Endometrium (tissue), 2 donors: Measurements from ENCODE around the gene TSSC4.

ENCODE experiments used
- FAIRE-seq: peaks from 2 replicates; lab custom pipeline; 2012; peaks lifted over from hg19 to GRCh38; lab: Jason Lieb, UNC
- donor health status: control.
- donor health status: control.

The TSSC4 gene

DNA sequence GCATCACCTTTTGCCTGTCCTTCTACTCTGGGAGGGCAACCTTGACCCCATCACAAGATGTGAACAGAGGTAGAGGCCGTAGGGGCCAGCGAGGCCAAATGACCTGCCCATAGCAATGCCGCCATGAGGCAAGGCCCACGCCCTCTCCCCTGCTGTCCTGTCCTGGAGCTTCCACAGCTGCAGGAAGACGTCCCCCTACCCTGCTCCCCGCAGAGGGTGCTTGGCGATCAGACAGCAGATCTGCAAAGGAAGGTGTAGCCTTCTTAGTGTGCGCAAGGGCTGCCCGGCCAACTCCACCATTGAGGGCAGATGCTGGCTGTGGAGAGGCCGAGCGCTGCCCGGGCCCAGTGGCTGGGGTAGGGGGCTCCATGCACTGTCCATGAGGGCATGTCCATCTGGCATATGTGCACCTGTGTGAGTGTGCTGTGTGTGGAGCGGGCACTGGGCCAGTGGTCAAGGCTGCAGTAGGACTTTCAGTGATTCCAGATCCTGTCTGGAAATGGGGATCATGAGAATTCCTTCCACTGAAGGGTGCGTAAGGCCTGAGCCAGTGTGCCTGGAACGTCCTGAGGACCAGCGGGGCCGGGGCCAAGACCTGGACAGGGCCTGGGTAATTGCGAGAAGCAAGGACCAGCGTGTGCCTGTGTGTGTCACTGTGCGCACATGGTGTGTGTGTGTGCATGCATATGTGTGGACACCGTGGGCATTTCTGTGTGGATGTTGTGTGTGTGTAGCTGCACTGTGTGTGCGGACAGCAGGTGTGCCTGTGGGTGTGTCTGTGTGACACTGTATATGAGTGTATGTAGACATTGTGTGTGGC is 32.8 kb downstream of the TSSC4 start:
- no peak for FAIRE-seq

DNA sequence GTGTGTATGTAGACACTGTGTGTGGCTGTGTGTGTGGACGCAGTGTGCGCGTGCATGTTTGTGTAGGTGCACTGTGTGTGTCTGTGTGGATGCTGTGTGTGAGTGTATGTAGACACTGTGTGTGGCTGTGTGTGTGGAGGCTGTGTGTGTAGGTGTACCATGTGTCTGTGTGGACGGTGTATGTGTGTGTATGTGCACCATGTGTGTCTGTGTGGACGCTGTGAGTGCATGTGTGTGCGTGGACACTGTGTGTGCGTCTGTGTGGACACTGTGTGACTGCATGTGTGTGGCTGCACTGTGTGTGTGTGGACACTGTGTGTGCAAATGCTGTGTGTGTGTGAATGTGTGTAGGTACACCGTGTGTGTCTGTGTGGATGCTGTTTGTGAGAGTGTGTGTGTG is 33.5 kb downstream of the TSSC4 start:
- FAIRE-seq, result no peak

DNA sequence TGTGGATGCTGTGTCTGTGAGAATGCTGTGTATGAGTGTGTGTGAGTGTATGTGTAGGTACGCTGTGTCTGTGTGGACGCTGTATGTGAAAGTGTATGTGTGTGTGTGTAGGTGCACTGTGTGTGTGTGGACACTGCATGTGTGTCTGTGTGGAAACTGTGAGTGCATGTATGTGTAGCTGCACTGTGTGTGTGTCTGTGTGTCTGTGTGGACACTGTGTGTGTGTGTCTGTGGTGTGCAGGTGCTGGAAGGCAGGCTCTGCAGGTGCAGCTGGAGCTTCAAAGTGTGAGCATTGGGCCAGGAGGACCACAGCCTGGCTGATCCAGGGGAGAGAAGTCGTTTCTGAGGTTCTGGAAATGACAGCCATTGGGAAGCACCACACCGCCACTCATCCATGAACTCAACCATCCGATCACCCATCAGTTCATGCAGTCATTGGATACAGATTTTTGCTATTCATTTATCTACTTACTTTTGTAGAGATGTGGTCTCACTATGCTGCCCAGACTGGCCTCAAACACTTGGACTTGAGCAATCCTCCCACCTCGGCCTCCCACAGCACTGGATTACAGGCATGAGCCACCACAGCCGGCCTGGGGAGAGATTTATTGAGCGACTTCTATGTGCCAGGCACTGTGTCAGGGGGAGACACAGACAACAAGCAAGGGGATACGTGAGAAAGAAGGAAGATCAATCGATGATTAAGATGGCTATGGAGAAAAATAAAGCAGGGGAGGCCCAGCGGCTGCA is 34.1 kb downstream of the TSSC4 start:
- FAIRE-seq, result no peak

DNA sequence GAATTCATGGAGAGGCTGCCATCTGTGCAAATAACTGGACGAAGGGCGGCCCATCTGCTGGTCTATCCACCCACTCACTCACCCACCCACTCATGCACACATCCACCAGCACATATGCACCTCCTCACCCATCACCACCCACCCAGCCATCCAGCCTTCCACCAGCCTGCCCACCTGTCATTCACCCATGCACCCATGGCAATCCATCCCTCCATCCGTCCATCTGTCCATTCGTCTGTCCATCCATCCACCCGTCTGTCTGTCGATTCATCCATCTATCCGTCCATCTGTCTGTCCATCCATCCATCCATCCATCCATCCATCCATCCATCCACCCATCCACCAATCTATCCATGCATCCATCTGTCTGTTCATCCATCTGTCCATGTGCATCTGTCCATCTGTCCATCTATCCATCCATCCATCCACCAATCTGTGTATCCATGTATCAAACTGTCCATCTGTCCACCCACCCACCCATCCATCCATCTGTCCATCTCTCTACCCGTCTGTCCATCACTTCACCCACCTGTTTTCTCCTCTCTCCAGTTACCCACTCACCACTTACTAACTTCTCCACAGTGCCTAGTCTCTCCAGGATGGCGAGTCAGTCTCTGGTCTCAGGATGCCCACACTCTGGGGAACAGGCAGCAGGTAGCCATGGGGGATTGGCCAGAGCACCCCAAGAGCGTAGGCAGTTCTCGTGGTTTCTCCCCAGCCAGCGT is 34.9 kb downstream of the TSSC4 start:
- no peak for FAIRE-seq

DNA sequence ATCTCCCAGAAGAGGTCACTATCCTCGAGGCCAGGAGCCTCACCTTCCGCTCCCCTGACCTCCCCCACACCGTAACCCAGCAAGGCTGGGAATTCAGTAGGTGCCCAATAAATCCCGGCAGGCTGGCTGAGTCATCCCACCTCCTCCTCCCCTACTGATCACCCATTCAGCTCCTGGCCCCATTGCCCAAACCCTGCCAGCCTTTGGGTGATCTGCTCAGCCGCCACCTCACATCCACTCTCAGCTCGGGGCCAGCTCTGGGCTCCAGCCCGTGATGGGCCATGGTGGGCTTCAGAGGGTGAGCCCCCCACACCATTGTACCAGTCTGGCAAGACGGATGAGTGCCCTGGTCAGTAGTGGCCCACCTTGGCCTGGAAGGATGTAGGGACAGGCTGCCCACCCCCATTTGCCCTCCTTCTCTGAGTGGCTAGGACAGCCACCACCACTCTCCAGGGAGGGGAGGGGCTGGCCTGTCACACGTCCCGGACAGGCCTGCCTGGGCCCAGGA is 35.5 kb downstream of the TSSC4 start:
- no peak for FAIRE-seq

DNA sequence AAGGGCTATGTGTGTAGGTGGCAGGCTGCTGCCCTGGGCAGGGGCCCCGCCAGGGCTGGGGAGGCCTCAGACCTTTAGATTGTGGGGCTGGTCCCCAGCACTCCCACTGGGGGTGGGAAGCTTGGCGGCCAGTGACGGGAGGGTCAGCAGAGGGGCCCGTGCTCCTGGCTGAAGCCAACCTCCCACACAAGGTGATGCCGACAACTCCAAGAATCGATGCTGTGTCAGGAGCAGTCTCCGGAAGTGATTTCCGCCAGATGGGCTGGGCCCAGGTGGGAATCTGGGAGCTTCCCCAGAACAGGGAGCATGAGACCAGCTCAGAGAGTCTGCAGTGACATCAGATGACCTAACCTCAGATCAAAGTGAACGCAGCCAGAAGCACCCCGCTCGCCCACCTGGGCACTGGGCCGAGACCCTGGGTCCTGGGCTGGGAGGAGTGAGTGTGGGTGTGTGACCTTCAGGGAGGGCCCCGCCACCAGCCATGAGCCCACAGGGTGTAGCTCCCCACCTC is 36.0 kb downstream of the TSSC4 start:
- no peak for FAIRE-seq

DNA sequence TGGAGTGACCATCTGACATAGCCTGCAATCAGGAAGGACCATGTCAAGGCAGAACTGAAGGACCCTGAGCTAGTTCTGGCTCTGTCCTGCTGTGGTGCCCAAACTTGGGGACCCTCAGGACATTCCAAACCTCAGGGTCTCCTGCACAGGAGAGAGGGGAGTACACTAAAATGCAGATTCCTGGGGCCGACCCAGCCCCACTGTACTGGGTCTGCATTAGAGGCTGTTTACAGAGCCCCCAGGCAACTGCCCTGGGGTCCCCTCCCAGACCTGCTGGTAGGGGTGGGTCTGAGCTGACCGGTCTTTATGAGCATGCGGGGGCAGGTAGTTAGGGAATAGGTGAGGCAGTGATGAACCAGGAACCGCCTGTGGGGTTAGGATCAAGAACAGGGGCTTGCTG is 37.0 kb downstream of the TSSC4 start:
- FAIRE-seq, result no peak

DNA sequence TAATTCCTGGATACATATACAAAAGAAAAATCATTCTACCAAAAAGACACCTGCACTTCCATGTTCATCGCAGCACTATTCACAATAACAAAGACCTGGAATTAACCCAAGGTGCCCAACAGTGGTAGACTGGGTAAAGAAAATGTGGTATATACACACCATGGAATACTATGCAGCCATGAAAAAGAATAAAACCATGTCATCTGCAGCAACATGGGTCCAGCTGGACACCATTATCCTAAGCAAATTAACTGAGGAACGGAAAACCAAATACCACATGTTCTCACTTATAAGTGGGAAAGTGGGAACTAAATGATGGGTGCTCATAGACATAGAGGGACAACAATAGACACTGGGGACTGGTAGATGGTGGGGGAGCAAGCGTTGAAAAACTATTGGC is 39.3 kb downstream of the TSSC4 start:
- FAIRE-seq, result no peak

DNA sequence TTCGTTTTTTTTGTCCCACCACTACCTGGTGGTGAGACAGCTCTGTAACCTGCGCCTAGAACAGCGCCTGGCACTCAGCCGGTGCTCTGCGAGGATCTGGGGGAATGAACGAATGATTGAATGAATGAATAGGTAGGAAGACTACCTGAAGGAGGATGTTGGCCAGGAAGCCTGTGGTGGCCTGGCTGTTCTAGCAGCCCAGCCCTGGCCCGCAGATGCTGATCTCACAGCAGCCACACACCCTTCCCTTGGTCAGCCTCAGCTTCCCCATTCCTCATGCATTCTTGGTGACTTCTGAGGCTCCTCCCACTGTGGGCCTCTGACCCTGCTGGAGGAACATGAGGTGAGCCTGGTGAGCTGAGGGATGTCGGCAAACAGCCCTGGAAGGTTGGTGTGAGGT is 40.1 kb downstream of the TSSC4 start:
- FAIRE-seq, result no peak

DNA sequence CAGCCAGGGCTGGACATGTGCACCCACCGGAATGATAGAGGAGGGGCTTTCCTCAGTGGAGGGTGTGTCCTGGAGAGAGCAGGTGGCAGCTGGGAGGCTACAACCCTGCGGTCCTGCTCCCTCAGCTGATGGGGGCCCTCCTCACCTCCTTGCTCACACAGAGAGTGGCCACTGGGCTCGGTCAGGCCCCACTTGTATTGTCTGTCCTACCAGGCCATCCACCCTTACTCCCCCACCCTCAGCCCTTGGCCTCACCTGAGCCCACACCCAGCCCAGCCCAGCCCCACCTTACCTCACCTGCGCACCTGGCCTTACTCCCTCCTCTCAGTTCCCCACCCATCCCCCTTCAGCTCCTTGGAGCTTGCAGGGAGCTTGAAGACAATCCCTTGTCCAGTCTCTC is 40.6 kb downstream of the TSSC4 start:
- no peak for FAIRE-seq

DNA sequence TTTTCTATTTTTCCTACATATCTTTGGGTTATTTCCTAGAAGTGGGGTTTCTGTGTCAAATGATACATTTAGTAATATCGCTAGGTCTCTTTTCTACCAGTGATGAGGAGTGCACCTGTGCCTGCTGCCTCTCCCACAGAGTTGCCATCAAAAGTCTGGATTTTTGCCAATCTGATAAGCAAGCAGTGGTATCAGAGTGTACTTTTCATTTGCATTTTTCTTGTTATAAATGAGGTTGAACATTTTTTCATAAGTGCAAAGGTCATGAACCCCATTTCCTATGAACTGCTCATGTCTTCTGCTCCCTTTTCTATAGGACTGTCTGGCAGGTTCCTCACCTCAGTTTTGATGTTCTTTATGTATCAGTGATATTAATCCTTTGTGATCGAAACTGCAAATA is 42.0 kb downstream of the TSSC4 start:
- FAIRE-seq, result no peak

DNA sequence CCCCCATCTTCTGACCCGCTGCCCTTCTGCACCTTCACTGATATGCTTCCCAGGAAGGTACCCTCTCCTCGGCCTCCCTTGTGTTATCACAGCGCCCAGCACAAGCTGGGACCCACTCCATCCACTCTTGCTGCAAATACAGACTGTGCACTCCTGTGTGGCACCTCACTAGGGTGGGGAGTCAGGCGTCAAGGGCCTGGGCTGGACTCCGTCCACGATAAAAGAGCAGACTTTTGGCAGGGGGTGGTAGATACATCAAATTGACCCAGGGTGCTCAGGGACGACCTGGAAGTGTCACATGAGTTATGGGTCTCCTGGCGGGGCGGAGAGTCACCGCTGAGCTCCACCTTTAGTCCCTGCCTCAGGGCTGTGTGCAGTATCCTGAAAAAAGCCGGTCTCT is 42.9 kb downstream of the TSSC4 start:
- FAIRE-seq, result no peak

DNA sequence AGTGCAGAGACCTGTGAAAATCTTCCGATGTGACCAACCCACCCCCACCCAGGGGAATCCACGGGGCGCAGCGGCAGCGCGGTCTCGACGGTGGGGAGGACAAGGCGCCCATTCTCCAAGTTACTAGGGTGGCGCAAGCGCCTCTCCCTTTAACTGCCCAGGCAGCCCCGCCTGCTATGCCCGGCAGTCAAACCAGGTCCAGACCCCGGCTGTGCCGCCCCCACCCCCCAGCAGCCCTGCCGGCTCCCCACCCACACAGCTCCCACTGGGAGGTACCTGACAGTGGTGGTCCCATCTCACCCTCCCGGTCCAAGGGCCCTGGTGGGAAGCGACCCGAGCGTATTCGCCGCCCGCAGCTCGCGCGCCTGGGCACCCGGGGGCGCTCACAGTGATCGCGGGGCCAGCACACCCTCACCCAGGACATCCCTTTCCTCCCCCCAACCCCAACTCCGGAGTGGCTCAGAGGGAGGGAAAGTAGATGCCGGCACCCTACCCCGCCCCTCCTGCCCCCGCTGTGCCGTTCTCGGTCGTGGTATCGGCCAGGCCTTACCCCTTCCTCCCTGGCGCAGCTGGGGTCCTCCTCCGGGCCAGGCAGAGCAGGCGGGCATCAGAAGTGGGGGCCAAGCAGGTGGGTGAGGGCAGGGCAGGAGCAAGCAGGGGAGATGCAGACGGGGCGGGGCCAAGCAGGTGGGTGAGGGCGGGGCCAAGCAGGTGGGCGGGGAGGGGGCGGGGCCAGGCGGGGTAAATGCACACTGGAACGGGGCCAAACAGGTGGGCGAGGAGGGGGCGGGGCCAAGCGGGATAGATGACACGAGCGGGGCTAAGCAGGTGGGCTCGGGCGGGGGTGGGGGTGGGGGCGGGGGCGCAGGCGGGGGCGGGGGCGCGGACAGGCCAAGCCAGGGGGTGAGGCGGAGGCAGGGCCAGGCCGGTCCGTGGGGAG is 43.6 kb downstream of the TSSC4 start, which contains the start of gene TRPM5:
TSS of gene TRPM5 (minus strand) at position 634 of the 940 bp plus-strand sequence. CDS start 21,478 bp downstream, outside the sequence.
- FAIRE-seq, result no peak

DNA sequence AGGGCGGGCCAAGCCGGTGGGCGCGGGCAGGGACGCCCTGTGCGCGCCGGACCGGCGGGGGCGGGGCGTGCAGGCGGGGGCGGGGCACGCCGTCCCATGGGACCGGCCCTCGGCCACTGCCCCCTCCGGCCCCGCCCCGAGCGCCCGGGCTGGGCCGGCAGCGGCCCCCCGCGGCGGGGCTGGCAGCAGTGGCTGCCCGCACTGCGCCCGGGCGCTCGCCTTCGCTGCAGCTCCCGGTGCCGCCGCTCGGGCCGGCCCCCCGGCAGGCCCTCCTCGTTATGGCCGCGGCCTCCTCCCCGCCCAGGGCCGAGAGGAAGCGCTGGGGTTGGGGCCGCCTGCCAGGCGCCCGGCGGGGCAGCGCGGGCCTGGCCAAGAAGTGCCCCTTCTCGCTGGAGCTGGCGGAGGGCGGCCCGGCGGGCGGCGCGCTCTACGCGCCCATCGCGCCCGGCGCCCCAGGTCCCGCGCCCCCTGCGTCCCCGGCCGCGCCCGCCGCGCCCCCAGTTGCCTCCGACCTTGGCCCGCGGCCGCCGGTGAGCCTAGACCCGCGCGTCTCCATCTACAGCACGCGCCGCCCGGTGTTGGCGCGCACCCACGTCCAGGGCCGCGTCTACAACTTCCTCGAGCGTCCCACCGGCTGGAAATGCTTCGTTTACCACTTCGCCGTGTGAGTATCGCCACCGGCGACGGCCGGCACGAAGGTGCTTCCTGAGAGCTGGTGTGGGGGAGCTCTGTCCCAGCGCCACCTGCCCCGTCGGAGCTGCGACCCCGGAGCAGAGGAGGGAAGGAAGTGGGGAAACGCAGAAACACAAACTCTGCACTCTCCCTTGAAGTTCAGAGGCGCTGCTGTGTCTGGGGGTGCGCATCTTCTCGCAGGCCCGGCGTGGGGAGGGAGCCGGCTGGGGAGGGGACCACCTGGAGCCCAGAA is 44.5 kb downstream of the TSSC4 start, which contains the start of gene KCNQ1:
TSS of gene KCNQ1 (plus strand) at position 188 of the 925 bp plus-strand sequence. CDS start at position 279, 91 bp downstream.
- no peak for FAIRE-seq

DNA sequence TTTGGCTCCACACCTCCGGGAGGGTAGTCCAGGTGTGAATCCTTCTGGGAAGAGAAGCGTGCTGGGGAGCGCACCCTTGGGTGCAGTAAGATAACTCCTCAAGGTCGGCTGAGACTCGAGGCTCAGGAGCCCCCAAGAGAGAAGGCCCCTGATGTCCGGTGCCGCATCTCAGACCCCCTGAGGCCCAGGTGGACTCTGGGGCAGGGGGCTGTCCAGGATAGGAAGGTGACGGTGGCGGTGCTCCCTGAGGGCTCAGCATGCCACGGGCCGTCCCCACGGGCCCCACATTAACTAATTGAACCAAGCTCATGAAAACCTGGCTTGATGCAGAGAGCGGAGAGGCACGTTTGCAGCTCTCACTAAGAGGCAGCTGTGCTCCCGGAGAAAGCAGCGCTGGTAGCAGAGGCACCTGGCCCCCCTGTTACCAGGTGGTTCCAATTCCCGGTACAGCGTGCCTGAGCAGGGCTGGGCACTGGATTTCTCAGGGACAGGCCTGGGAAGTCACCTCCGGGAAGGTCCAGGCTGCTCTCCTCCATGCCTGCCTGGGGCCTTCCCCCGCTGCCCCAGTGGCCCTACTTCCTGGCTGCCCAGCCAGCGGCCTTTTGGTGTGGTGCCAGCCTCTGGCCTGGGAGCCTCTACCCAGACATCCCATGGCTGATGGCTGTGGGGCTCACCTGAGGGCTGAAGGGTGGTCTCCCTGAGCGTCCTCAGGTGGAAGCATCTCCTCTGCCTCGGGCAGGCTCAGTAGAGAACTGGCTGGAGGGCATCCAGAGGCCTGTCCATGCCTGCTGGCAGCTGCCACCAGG is 45.4 kb downstream of the TSSC4 start:
- FAIRE-seq, result no peak

DNA sequence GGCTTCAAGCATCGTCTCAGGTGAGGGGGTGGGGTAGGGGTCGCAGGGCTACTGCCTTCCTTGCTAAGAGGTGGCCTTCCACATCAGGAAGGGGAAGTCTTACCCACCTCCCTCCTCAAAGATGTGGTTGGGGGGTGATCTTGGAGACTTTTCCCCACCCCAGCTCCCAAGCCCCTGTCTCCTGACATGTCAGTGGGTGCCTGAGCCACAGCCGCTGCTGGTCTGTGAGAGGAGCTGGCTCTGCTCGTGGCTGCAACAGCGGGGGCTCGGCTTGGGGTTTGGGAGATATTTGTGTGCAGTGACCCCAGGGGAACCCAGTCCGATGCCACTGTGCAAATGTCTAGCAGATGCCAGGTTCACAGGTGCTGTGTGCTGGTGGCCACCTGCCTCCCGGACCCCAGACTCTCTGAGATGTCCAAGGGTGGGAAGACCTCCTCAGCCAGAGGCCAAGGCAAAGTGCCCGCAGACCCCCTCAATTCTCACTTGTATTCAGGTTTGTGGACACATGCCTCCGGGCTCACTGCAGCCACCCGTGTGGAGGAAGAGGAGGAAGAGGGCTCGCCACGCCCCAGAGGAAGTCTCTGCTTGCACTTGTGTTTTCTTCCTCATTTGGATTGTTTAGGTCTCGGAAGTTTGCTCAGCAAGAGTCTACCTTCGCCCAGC is 46.2 kb downstream of the TSSC4 start:
- no peak for FAIRE-seq

DNA sequence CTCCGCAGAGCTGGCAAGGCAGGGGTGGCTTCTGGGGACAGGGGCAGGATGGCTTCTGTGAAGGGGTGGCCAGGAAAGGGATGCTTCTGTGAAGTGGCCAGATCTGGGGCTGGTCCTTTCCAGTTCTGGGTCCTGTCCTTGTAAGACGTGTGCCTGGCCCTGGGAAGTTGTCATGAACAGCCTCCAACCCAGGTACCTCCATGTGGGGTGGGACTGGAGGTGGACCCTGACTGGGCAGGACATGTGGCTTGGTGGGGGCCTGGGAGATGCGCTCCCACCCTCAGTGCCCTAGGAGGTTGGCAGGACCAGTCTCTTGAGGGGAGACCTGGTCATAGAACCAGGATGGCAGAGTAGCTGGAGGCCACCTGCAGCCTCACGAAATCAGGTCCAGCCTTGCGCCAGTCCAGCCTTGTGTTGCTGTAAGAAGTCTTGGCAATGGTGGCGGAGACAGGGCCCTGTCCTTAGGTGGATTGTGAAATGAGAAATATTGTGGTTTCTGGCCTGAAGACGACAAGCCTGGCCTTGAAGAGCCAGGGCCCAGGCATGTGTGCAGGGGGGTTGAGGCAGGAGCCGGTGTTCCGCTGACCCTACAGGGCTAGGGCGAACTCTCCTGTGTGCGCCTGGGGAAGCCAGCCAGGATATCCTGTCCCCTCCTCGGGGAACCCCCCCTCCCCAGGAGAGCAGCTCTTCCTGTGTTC is 46.9 kb downstream of the TSSC4 start:
- no peak for FAIRE-seq
